Brain microvascular endothelial cell (primary cell): ENCODE measurements around the gene LDB2.

ENCODE experiments used
- DNase-seq: peaks from one replicate; pipeline ENCODE4 v3.0.0-alpha.2; 2020
- H3K27ac ChIP-seq: fragments of 250-450 bp; sonication (Bioruptor Pico); 2 replicates; pipeline ENCODE4 v1.5.1; 2020; ENCODE audit warnings: mild to moderate bottlenecking, moderate library complexity
- H3K27me3 ChIP-seq: fragments of 250-450 bp; sonication (Bioruptor Pico); replicated peaks from 2 replicates; pipeline ENCODE4 v1.5.1; 2020; ENCODE audit warnings: mild to moderate bottlenecking
- H3K36me3 ChIP-seq: fragments of 250-450 bp; sonication (Bioruptor Pico); replicated peaks from 2 replicates; pipeline ENCODE4 v1.5.1; 2020; ENCODE audit warnings: mild to moderate bottlenecking
- H3K4me3 ChIP-seq: 2 replicates; pipeline ENCODE4 v1.5.1; 2011; ENCODE audit warnings: low read depth, mild to moderate bottlenecking, control low read depth, low read length, moderate library complexity
- in situ Hi-C: cut with HindIII; loops from 2 replicates; pipeline ENCODE4 v1.10.0; 2017; ENCODE audit warnings: low sequenced_read_pairs, low pct_ligation_motif_present
- TF ChIP-seq, protein P1 (sequence below): IDR thresholded peaks from 2 replicates; pipeline ENCODE4 v1.5.1; 2011; ENCODE audit warnings: low read depth, mild to moderate bottlenecking, moderate library complexity, low read length, control low read depth, inconsistent platforms; ENCODE audit errors: missing control alignments

LDB2 gene

DNA sequence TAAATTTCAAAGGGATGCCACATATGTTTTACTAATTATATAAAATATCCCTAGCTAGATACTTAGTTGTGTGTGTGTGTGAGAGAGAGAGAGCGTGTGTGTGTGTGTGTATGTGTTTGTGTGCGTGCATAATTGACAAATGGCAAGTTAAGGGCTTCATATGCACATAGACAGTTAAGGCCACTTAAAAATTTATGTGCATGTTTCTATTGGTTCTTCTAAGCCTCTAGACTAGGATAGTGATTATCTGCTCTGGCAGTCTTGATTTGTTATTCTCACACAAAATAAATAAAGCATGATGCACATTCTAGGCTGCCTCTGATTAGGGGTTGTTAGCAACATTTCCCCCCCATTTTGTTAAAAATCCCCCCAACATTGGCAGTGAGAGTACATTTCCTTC is 393.2 kb downstream of the LDB2 start:
- TF ChIP-seq, protein P1, sequence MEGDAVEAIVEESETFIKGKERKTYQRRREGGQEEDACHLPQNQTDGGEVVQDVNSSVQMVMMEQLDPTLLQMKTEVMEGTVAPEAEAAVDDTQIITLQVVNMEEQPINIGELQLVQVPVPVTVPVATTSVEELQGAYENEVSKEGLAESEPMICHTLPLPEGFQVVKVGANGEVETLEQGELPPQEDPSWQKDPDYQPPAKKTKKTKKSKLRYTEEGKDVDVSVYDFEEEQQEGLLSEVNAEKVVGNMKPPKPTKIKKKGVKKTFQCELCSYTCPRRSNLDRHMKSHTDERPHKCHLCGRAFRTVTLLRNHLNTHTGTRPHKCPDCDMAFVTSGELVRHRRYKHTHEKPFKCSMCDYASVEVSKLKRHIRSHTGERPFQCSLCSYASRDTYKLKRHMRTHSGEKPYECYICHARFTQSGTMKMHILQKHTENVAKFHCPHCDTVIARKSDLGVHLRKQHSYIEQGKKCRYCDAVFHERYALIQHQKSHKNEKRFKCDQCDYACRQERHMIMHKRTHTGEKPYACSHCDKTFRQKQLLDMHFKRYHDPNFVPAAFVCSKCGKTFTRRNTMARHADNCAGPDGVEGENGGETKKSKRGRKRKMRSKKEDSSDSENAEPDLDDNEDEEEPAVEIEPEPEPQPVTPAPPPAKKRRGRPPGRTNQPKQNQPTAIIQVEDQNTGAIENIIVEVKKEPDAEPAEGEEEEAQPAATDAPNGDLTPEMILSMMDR = no peak

DNA sequence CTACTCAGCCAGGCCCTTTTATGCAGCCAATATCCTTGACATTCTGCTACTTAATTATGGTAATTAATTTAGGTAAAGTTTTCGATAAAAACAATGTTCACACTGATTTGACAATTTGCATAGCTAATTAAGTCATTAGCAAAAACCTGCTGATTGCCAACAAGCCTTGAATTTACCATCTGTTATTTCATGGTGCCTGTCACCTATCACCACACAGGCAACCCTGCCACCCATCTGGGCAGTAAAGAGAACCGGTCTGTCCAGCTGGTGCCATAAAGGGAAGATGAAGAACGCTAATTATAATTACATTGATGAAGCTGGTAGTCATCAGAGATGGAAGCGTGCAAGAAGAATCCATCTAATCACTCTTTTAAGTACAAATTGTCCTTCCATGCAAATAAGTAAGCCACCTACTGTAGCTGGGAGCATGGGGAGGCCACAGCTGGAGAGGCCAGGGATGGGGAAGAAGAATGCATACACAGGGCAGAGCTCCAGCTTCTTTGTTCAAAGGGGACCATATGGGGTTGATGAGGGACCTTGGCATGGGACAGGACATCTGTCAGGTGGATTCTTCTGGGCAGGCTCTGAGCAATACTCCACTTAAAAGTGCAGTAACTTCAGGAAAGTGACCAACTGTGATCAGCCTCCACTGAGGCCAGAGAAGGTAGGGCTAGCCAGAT is 394.9 kb downstream of the LDB2 start:
- no peak for DNase-seq
- no peaks in the 10 kb centered on the region for H3K36me3 ChIP-seq
- in situ Hi-C loops = no loop called here
- no peak overlapping the region for H3K27ac ChIP-seq
- no peak overlapping the region for H3K4me3 ChIP-seq
- TF ChIP-seq, protein P1 = no peak
- H3K27me3 ChIP-seq = no peaks in the 10 kb centered on the region

More for the DNA sequence above, 393.2 kb downstream of the LDB2 start:
- Histone ChIP-seq H3K4me3 (no peak overlapping the region), H3K27me3 (no peaks in the 10 kb centered on the region), H3K27ac (no peak overlapping the region), H3K36me3 (no peaks in the 10 kb centered on the region)
- in situ Hi-C loops = no loop called here
- DNase-seq = no peak

DNA sequence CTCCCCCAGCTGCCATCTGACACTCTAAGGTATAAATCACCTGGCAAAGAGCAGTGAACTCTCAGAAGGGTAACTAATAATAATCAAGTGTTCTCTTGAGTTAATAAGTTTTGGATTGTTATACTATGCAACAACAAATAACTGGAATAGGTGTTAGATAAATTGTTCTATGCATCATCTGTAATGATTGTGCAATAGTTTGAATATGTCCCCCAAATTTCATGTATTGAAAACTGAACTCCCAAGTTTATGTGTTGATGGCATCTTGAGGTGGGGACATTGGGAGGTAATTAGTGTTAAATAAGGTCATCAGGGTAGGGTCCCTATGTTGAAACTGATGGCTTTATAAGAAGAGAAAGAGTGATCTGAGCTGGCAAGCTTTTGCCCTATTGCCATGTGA is 399.5 kb downstream of the LDB2 start:
- H3K36me3 ChIP-seq = no peaks in the 10 kb centered on the region
- no peak for DNase-seq
- no peak overlapping the region for H3K4me3 ChIP-seq
- H3K27ac ChIP-seq = no peak overlapping the region
- TF ChIP-seq, protein P1 = no peak
- in situ Hi-C loops = no loop called here
- H3K27me3 ChIP-seq = no peaks in the 10 kb centered on the region

DNA sequence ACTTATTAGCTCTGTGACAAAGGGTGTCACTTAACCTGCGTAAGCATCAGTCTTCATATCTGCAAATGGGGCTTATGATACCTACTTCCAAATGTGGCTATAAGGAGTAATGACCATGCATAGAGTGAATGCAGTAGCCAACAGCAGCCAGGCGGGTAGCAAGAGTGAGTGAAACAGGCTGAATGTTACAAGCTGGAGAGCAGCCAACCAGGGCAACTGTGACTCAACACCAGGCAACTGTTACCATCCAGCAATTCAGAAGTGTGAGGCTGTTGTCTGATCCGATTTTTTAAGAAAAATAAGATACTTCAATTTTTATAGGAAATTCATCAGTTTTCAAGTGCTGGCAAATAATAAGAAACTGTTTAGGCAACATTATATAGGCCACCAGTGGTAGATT is 401.9 kb downstream of the LDB2 start:
- in situ Hi-C loops = no loop called here
- Histone ChIP-seq H3K4me3 (no peak overlapping the region), H3K36me3 (no peaks in the 10 kb centered on the region), H3K27ac (no peak overlapping the region), H3K27me3 (no peaks in the 10 kb centered on the region)
- DNase-seq = peak; percentile 42
- TF ChIP-seq, protein P1 = no peak

DNA sequence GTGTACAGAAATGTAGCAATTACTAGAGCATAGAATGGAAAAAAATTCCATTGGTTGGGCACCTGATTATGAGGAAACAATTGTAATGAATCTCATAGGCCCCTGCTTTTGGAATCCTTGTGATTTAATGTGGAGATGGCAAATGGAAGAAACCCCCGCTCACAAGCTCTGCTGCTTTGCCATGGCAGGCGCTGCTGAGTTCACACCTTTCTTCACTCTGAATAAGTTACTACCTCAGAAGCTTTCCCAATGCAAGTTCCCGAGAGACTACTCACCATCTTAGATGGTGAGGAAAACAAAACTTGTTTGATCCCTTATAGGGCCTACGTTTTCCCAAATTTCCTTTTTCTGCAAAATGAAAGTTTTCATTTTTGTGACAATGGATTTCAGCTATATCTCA is 405.6 kb downstream of the LDB2 start:
- Histone ChIP-seq H3K27ac (no peak overlapping the region), H3K27me3 (no peaks in the 10 kb centered on the region), H3K4me3 (no peak overlapping the region), H3K36me3 (no peaks in the 10 kb centered on the region)
- in situ Hi-C loops = no loop called here
- DNase-seq = no peak
- TF ChIP-seq, protein P1 = no peak

DNA sequence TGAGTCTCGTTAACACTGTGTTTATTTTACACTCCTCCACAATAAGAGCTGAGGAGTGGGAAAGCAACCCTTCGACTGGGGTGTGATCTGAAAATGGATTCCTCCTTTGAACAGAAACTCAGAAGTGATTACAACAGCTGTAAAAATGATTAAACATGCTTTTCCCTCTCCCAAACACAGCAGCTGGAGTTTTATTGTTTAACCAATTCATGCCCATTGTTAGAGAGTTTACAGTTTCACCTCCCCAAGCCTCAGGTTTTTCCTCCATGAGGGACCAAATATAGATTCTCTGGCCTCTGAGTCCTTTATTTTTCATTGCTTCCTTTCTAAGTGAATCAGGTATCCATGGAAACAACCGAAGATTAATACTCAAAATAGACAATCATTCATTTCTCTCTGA is 409.2 kb downstream of the LDB2 start:
- no peak for DNase-seq
- H3K27ac ChIP-seq = no peak overlapping the region
- TF ChIP-seq, protein P1 = no peak
- no peaks in the 10 kb centered on the region for H3K36me3 ChIP-seq
- H3K4me3 ChIP-seq = no peak overlapping the region
- in situ Hi-C loops = no loop called here
- H3K27me3 ChIP-seq = no peaks in the 10 kb centered on the region
